ENCODE data around the gene PARD6A.

Gene PARD6A

DNA sequence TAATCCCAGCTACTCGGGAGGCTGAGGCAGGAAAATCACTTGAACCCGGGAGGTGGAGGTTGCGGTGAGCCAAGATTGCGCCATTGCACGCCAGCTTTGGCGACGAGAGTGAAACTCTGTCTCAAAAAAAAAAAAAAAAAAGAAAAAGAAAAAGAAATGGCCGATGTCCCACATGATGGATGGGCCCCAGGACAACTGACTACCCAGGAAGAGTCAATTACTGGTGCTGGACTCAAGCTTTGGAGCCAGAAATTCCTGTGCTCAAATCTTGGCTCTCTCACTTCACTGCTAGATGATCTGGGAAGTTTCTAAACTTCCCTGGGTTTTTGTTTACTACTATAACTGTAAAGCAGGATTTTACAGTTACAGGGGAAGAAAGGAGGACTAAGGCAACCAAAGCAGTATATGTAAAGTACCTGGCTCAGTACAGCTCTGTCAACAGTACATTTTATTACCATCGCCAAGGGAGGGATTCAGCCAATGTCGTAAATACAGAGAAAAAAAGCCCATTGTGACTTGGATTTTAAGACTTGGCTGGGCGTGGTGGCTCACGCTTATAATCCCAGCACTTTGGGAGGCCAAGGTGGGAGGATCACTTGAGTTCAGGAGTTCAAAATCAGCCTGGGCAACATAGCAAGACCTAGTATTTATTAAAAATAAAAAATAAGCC lies 17.7 kb downstream of the PARD6A start (continued):
- TF ChIP-seq, protein P1, sequence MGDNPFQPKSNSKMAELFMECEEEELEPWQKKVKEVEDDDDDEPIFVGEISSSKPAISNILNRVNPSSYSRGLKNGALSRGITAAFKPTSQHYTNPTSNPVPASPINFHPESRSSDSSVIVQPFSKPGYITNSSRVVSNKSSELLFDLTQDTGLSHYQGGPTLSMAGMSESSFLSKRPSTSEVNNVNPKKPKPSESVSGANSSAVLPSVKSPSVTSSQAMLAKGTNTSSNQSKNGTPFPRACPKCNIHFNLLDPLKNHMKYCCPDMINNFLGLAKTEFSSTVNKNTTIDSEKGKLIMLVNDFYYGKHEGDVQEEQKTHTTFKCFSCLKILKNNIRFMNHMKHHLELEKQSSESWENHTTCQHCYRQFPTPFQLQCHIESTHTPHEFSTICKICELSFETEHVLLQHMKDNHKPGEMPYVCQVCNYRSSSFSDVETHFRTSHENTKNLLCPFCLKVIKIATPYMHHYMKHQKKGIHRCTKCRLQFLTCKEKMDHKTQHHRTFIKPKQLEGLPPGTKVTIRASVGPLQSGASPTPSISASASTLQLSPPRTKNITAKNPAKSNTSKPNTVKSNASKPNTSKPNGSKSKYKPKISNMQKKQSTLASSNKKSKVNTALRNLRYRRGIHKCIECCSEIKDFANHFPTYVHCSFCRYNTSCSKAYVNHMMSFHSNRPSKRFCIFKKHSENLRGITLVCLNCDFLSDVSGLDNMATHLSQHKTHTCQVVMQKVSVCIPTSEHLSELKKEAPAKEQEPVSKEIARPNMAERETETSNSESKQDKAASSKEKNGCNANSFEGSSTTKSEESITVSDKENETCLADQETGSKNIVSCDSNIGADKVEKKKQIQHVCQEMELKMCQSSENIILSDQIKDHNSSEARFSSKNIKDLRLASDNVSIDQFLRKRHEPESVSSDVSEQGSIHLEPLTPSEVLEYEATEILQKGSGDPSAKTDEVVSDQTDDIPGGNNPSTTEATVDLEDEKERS (tag by site-specific recombination; IDR thresholded peaks at IDR 0.05): no peak
- TF ChIP-seq ZBTB20 (tag by site-specific recombination; IDR thresholded peaks at IDR 0.05) (no peak), ZNF785 (tag by site-specific recombination; IDR thresholded peaks at IDR 0.05) (no peak), ZNF404 (tag by site-specific recombination; IDR thresholded peaks at IDR 0.05) (no peak), ZNF23 (tag by site-specific recombination; IDR thresholded peaks at IDR 0.05; ENCODE audit: borderline replicate concordance) (no peak), ZEB2 (tag by site-specific recombination; IDR thresholded peaks at IDR 0.05) (no peak), ZNF776 (tag by site-specific recombination; IDR thresholded peaks at IDR 0.05; ENCODE audit: borderline replicate concordance) (no peak), ZNF423 (tag by site-specific recombination; IDR thresholded peaks at IDR 0.05) (0 out of 2 replicates have a peak, but pooled peaks have one; percentile 33), ZNF37A (tag by site-specific recombination; IDR thresholded peaks at IDR 0.05) (no peak), ZNF529 (tag by site-specific recombination; IDR thresholded peaks at IDR 0.05; ENCODE audit: insufficient replicate concordance) (no peak), ZNF561 (tag by site-specific recombination; IDR thresholded peaks at IDR 0.05; ENCODE audit: borderline replicate concordance) (peak; percentile 72), ZBTB7A (tag by site-specific recombination; IDR thresholded peaks at IDR 0.05; ENCODE audit: low read depth) (no peak), ZNF239 (tag by site-specific recombination; IDR thresholded peaks at IDR 0.05) (no peak), ZNF350 (tag by site-specific recombination; IDR thresholded peaks at IDR 0.05) (no peak), ZNF174 (tag by site-specific recombination; IDR thresholded peaks at IDR 0.05) (no peak), ZNF670 (tag by site-specific recombination; IDR thresholded peaks at IDR 0.05; ENCODE audit: low read depth) (no peak)
- TF ChIP-seq, protein P2, sequence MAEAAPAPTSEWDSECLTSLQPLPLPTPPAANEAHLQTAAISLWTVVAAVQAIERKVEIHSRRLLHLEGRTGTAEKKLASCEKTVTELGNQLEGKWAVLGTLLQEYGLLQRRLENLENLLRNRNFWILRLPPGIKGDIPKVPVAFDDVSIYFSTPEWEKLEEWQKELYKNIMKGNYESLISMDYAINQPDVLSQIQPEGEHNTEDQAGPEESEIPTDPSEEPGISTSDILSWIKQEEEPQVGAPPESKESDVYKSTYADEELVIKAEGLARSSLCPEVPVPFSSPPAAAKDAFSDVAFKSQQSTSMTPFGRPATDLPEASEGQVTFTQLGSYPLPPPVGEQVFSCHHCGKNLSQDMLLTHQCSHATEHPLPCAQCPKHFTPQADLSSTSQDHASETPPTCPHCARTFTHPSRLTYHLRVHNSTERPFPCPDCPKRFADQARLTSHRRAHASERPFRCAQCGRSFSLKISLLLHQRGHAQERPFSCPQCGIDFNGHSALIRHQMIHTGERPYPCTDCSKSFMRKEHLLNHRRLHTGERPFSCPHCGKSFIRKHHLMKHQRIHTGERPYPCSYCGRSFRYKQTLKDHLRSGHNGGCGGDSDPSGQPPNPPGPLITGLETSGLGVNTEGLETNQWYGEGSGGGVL (tag by site-specific recombination; IDR thresholded peaks at IDR 0.05): no peak
- TF ChIP-seq, protein P3, sequence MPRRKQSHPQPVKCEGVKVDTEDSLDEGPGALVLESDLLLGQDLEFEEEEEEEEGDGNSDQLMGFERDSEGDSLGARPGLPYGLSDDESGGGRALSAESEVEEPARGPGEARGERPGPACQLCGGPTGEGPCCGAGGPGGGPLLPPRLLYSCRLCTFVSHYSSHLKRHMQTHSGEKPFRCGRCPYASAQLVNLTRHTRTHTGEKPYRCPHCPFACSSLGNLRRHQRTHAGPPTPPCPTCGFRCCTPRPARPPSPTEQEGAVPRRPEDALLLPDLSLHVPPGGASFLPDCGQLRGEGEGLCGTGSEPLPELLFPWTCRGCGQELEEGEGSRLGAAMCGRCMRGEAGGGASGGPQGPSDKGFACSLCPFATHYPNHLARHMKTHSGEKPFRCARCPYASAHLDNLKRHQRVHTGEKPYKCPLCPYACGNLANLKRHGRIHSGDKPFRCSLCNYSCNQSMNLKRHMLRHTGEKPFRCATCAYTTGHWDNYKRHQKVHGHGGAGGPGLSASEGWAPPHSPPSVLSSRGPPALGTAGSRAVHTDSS (tag by site-specific recombination; IDR thresholded peaks at IDR 0.05): no peak
- TF ChIP-seq, protein P4, sequence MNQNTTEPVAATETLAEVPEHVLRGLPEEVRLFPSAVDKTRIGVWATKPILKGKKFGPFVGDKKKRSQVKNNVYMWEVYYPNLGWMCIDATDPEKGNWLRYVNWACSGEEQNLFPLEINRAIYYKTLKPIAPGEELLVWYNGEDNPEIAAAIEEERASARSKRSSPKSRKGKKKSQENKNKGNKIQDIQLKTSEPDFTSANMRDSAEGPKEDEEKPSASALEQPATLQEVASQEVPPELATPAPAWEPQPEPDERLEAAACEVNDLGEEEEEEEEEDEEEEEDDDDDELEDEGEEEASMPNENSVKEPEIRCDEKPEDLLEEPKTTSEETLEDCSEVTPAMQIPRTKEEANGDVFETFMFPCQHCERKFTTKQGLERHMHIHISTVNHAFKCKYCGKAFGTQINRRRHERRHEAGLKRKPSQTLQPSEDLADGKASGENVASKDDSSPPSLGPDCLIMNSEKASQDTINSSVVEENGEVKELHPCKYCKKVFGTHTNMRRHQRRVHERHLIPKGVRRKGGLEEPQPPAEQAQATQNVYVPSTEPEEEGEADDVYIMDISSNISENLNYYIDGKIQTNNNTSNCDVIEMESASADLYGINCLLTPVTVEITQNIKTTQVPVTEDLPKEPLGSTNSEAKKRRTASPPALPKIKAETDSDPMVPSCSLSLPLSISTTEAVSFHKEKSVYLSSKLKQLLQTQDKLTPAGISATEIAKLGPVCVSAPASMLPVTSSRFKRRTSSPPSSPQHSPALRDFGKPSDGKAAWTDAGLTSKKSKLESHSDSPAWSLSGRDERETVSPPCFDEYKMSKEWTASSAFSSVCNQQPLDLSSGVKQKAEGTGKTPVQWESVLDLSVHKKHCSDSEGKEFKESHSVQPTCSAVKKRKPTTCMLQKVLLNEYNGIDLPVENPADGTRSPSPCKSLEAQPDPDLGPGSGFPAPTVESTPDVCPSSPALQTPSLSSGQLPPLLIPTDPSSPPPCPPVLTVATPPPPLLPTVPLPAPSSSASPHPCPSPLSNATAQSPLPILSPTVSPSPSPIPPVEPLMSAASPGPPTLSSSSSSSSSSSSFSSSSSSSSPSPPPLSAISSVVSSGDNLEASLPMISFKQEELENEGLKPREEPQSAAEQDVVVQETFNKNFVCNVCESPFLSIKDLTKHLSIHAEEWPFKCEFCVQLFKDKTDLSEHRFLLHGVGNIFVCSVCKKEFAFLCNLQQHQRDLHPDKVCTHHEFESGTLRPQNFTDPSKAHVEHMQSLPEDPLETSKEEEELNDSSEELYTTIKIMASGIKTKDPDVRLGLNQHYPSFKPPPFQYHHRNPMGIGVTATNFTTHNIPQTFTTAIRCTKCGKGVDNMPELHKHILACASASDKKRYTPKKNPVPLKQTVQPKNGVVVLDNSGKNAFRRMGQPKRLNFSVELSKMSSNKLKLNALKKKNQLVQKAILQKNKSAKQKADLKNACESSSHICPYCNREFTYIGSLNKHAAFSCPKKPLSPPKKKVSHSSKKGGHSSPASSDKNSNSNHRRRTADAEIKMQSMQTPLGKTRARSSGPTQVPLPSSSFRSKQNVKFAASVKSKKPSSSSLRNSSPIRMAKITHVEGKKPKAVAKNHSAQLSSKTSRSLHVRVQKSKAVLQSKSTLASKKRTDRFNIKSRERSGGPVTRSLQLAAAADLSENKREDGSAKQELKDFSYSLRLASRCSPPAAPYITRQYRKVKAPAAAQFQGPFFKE (tag by site-specific recombination; IDR thresholded peaks at IDR 0.05; ENCODE audit: borderline replicate concordance): no peak
- TF ChIP-seq, protein P5, sequence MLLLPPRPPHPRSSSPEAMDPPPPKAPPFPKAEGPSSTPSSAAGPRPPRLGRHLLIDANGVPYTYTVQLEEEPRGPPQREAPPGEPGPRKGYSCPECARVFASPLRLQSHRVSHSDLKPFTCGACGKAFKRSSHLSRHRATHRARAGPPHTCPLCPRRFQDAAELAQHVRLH (tag by site-specific recombination; IDR thresholded peaks at IDR 0.05): 0 out of 2 replicates have a peak, but pooled peaks have one; percentile 14
- TF ChIP-seq, protein P6, sequence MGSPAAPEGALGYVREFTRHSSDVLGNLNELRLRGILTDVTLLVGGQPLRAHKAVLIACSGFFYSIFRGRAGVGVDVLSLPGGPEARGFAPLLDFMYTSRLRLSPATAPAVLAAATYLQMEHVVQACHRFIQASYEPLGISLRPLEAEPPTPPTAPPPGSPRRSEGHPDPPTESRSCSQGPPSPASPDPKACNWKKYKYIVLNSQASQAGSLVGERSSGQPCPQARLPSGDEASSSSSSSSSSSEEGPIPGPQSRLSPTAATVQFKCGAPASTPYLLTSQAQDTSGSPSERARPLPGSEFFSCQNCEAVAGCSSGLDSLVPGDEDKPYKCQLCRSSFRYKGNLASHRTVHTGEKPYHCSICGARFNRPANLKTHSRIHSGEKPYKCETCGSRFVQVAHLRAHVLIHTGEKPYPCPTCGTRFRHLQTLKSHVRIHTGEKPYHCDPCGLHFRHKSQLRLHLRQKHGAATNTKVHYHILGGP (tag by site-specific recombination; IDR thresholded peaks at IDR 0.05): no peak
- TF ChIP-seq, protein P7, sequence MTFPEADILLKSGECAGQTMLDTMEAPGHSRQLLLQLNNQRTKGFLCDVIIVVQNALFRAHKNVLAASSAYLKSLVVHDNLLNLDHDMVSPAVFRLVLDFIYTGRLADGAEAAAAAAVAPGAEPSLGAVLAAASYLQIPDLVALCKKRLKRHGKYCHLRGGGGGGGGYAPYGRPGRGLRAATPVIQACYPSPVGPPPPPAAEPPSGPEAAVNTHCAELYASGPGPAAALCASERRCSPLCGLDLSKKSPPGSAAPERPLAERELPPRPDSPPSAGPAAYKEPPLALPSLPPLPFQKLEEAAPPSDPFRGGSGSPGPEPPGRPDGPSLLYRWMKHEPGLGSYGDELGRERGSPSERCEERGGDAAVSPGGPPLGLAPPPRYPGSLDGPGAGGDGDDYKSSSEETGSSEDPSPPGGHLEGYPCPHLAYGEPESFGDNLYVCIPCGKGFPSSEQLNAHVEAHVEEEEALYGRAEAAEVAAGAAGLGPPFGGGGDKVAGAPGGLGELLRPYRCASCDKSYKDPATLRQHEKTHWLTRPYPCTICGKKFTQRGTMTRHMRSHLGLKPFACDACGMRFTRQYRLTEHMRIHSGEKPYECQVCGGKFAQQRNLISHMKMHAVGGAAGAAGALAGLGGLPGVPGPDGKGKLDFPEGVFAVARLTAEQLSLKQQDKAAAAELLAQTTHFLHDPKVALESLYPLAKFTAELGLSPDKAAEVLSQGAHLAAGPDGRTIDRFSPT (tag by site-specific recombination; IDR thresholded peaks at IDR 0.05): no peak
